HepG2 (cell line): ENCODE measurements around the gene DCLK1. TPM values are rescaled to one million over a fixed set of nuclear protein-coding genes. Genes with fewer than 3 reads are reported as not detected.

ENCODE experiments used
- CBX5 ChIP-seq: sonication (generic); formaldehyde crosslinking; IDR thresholded peaks from 2 replicates; pipeline ENCODE4 v1.4.0; 2020; ENCODE audit warnings: missing genetic modification reagents, borderline replicate concordance
- CEBPB ChIP-seq: IDR thresholded peaks from 2 replicates; pipeline ENCODE4 v1.6.1; 2011; ENCODE audit warnings: low read depth, low read length, improper control_type of control experiment, borderline replicate concordance
- CEBPG ChIP-seq: IDR thresholded peaks from 2 replicates; pipeline ENCODE4 v1.6.1; 2016
- FOXK2 ChIP-seq: fragments of 450-650 bp; IDR thresholded peaks from 2 replicates; pipeline ENCODE4 v1.6.1; 2016
- GPN1 ChIP-seq: sonication (generic); formaldehyde crosslinking; IDR thresholded peaks from 2 replicates; pipeline ENCODE4 v1.5.1; 2020; ENCODE audit warnings: missing genetic modification reagents, borderline replicate concordance
- HES4 ChIP-seq: sonication (generic); formaldehyde crosslinking; IDR thresholded peaks from 2 replicates; pipeline ENCODE4 v1.9.0; 2021; ENCODE audit warnings: mild to moderate bottlenecking, missing genetic modification reagents, borderline replicate concordance
- MEF2D ChIP-seq: sonication (generic); formaldehyde crosslinking; IDR thresholded peaks from 2 replicates; pipeline ENCODE4 v1.5.1; 2020; ENCODE audit warnings: mild to moderate bottlenecking, missing genetic modification reagents
- NFE2L1 ChIP-seq: sonication (generic); formaldehyde crosslinking; IDR thresholded peaks from 2 replicates; pipeline ENCODE4 v1.4.0; 2020; ENCODE audit warnings: missing genetic modification reagents, mild to moderate bottlenecking, borderline replicate concordance
- RARA ChIP-seq: IDR thresholded peaks from 2 replicates; pipeline ENCODE4 v1.6.1; 2016; ENCODE audit warnings: missing genetic modification reagents, missing compliant biosample characterization
- RELA ChIP-seq: sonication (generic); formaldehyde crosslinking; IDR thresholded peaks from 2 replicates; pipeline ENCODE4 v1.4.0; 2020; ENCODE audit warnings: missing genetic modification reagents
- SRY ChIP-seq: sonication (generic); formaldehyde crosslinking; IDR thresholded peaks from 2 replicates; pipeline ENCODE4 v1.8.0; 2022; ENCODE audit warnings: mild to moderate bottlenecking, missing genetic modification reagents
- TBX2 ChIP-seq: sonication (generic); formaldehyde crosslinking; IDR thresholded peaks from 2 replicates; pipeline ENCODE4 v1.5.0; 2020; ENCODE audit warnings: missing genetic modification reagents, mild to moderate bottlenecking, borderline replicate concordance
- ZFP36 ChIP-seq: fragments of 150-350 bp; IDR thresholded peaks from 2 replicates; pipeline ENCODE4 v1.6.1; 2018; ENCODE audit warnings: borderline replicate concordance, low read length, low read depth; ENCODE audit not compliant: partially characterized antibody
- ZKSCAN1 ChIP-seq: fragments of 150-350 bp; IDR thresholded peaks from 2 replicates; pipeline ENCODE4 v1.6.1; 2014; ENCODE audit warnings: low read length
- ZNF143 ChIP-seq: sonication (generic); formaldehyde crosslinking; IDR thresholded peaks from 2 replicates; pipeline ENCODE4 v1.4.0; 2020; ENCODE audit warnings: missing genetic modification reagents
- ZNF329 ChIP-seq: sonication (generic); formaldehyde crosslinking; IDR thresholded peaks from 2 replicates; pipeline ENCODE4 v1.9.0; 2021; ENCODE audit warnings: low read depth, mild to moderate bottlenecking, missing genetic modification reagents
- ZNF367 ChIP-seq: sonication (generic); formaldehyde crosslinking; IDR thresholded peaks from 2 replicates; pipeline ENCODE4 v1.4.0; 2020; ENCODE audit warnings: missing genetic modification reagents, borderline replicate concordance
- ZNF567 ChIP-seq: sonication (generic); formaldehyde crosslinking; IDR thresholded peaks from 2 replicates; pipeline ENCODE4 v1.8.1; 2023; ENCODE audit warnings: mild to moderate bottlenecking, missing genetic modification reagents, borderline replicate concordance
- ZNF570 ChIP-seq: sonication (generic); formaldehyde crosslinking; IDR thresholded peaks from 2 replicates; pipeline ENCODE4 v1.4.0; 2020; ENCODE audit warnings: mild to moderate bottlenecking, missing genetic modification reagents, borderline replicate concordance
- ZNF724P ChIP-seq: sonication (generic); formaldehyde crosslinking; IDR thresholded peaks from 2 replicates; pipeline ENCODE4 v1.8.0; 2022; ENCODE audit warnings: missing genetic modification reagents, borderline replicate concordance
- ZNF776 ChIP-seq: sonication (generic); formaldehyde crosslinking; IDR thresholded peaks from 2 replicates; pipeline ENCODE4 v1.4.0; 2020; ENCODE audit warnings: mild to moderate bottlenecking, missing genetic modification reagents
- ZSCAN9 ChIP-seq: IDR thresholded peaks from 2 replicates; pipeline ENCODE4 v1.6.1; 2016; ENCODE audit warnings: borderline replicate concordance
- polyA plus RNA-seq, 8 experiments: library from polyadenylated mRNA; depleted of rRNA in 3 of 8; stranded (reverse) in 7 of 8; unstranded in 1 of 8; fragments of >200 nt; fragmentation: Illumina TruSeq in 4 of 8; extraction: Trizol in 4 of 8; gene quantifications; 2 replicates each; pipeline versions ENCODE4 v1.2.1 to v1.2.3, GENCODE V29; 2011 to 2016; ENCODE audit warnings: low read depth in 4 of 8, missing spikeins in 1 of 8, mixed read lengths in 1 of 8; ENCODE audit not compliant: insufficient read depth in 1 of 8
- total RNA-seq, 5 experiments: library from RNA; depleted of rRNA; stranded (reverse); fragments of >200 nt; fragmentation: Illumina TruSeq; extraction: Trizol; gene quantifications; 2 replicates each; pipeline ENCODE4 v1.2.3, GENCODE V29; 2016; ENCODE audit warnings: low read depth in 1 of 5
- TF ChIP-seq, protein P1 (sequence below): sonication (generic); formaldehyde crosslinking; IDR thresholded peaks from 2 replicates; pipeline ENCODE4 v1.4.0; 2020; ENCODE audit warnings: mild to moderate bottlenecking, missing genetic modification reagents, borderline replicate concordance
- TF ChIP-seq, protein P2 (sequence below): IDR thresholded peaks from 2 replicates; pipeline ENCODE4 v1.6.1; 2016; ENCODE audit warnings: low read depth, control low read depth
- TF ChIP-seq, protein P3 (sequence below): IDR thresholded peaks from 2 replicates; pipeline ENCODE4 v1.4.0; 2020; ENCODE audit warnings: mild to moderate bottlenecking, missing genetic modification reagents

DCLK1 gene
- total and polyA plus RNA-seq, 2 of the 13 experiments (the other 11 are each of a cell fraction or from before 2014, with no cell fraction given) = not detected

DNA sequence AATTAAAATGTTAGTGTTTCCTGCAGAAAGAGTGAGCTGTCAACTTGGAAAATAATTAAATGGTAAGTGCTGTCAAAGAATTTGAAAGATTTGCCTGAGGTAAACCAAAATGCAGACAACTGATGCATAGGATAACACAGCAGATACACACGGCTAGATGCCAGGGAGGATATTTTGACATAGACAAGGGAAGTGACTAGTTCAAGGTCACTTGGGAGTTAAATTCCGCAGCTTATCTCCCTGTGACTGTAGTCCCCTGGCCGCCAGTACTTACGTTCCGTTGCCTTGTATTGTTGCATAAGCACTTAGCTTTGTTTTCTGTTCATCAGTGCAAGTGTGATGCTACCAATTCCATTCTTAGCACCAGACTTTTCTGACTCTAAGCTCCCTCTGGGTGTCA lies 407.4 kb downstream of the DCLK1 start (continued):
- peak; percentile 59; the same call in 1 of the 2 replicates for TF ChIP-seq RARA (CRISPR knock-in tag)
- no peak for TF ChIP-seq ZNF776 (CRISPR knock-in tag)
- TF ChIP-seq CEBPG (CRISPR knock-in tag) = peak; percentile 34; the same call in 1 of the 2 replicates
- no peak for TF ChIP-seq ZNF724P (CRISPR knock-in tag)
- no peak for TF ChIP-seq CBX5 (CRISPR knock-in tag)
- TF ChIP-seq, protein P1, sequence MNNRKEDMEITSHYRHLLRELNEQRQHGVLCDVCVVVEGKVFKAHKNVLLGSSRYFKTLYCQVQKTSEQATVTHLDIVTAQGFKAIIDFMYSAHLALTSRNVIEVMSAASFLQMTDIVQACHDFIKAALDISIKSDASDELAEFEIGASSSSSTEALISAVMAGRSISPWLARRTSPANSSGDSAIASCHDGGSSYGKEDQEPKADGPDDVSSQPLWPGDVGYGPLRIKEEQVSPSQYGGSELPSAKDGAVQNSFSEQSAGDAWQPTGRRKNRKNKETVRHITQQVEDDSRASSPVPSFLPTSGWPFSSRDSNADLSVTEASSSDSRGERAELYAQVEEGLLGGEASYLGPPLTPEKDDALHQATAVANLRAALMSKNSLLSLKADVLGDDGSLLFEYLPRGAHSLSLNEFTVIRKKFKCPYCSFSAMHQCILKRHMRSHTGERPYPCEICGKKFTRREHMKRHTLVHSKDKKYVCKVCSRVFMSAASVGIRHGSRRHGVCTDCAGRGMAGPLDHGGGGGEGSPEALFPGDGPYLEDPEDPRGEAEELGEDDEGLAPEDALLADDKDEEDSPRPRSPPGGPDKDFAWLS (CRISPR knock-in tag) = no peak
- TF ChIP-seq ZNF143 (CRISPR knock-in tag) = no peak
- TF ChIP-seq RELA (CRISPR knock-in tag) = no peak
- no peak for TF ChIP-seq ZKSCAN1
- TF ChIP-seq ZSCAN9 (CRISPR knock-in tag) = no peak
- no peak for TF ChIP-seq HES4 (CRISPR knock-in tag)
- no peak for TF ChIP-seq TBX2
- TF ChIP-seq, protein P2, sequence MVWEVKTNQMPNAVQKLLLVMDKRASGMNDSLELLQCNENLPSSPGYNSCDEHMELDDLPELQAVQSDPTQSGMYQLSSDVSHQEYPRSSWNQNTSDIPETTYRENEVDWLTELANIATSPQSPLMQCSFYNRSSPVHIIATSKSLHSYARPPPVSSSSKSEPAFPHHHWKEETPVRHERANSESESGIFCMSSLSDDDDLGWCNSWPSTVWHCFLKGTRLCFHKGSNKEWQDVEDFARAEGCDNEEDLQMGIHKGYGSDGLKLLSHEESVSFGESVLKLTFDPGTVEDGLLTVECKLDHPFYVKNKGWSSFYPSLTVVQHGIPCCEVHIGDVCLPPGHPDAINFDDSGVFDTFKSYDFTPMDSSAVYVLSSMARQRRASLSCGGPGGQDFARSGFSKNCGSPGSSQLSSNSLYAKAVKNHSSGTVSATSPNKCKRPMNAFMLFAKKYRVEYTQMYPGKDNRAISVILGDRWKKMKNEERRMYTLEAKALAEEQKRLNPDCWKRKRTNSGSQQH (CRISPR knock-in tag) = no peak
- TF ChIP-seq, protein P3, sequence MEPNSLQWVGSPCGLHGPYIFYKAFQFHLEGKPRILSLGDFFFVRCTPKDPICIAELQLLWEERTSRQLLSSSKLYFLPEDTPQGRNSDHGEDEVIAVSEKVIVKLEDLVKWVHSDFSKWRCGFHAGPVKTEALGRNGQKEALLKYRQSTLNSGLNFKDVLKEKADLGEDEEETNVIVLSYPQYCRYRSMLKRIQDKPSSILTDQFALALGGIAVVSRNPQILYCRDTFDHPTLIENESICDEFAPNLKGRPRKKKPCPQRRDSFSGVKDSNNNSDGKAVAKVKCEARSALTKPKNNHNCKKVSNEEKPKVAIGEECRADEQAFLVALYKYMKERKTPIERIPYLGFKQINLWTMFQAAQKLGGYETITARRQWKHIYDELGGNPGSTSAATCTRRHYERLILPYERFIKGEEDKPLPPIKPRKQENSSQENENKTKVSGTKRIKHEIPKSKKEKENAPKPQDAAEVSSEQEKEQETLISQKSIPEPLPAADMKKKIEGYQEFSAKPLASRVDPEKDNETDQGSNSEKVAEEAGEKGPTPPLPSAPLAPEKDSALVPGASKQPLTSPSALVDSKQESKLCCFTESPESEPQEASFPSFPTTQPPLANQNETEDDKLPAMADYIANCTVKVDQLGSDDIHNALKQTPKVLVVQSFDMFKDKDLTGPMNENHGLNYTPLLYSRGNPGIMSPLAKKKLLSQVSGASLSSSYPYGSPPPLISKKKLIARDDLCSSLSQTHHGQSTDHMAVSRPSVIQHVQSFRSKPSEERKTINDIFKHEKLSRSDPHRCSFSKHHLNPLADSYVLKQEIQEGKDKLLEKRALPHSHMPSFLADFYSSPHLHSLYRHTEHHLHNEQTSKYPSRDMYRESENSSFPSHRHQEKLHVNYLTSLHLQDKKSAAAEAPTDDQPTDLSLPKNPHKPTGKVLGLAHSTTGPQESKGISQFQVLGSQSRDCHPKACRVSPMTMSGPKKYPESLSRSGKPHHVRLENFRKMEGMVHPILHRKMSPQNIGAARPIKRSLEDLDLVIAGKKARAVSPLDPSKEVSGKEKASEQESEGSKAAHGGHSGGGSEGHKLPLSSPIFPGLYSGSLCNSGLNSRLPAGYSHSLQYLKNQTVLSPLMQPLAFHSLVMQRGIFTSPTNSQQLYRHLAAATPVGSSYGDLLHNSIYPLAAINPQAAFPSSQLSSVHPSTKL (CRISPR knock-in tag) = peak; percentile 20; the same call in 1 of the 2 replicates
- no peak for TF ChIP-seq GPN1 (CRISPR knock-in tag)
- TF ChIP-seq MEF2D (CRISPR knock-in tag) = no peak
- no peak for TF ChIP-seq NFE2L1 (CRISPR knock-in tag)
- no peak for TF ChIP-seq ZNF567 (CRISPR knock-in tag)
- TF ChIP-seq CEBPB = peak; percentile 49; the same call in 1 of the 2 replicates
- no peak for TF ChIP-seq FOXK2
- no peak for TF ChIP-seq SRY
- TF ChIP-seq ZFP36 = no peak
- TF ChIP-seq ZNF329 (CRISPR knock-in tag) = no peak
- TF ChIP-seq ZNF570 = no peak
- no peak for TF ChIP-seq ZNF367
